NB4 (cell line): ENCODE measurements around the gene TMEM130.

Source experiments
- DNase-seq: peaks from one replicate; pipeline ENCODE4 v3.0.0; 2010; ENCODE audit warnings: low read depth
- H3K4me3 ChIP-seq: one replicate; pipeline ENCODE4 v1.5.1; 2011; ENCODE audit warnings: mild to moderate bottlenecking, low read depth, low read length, moderate library complexity
- CTCF ChIP-seq: IDR thresholded peaks from one replicate; pipeline ENCODE4 v1.5.1; 2012; ENCODE audit warnings: low read depth, low read length
- MAX ChIP-seq: IDR thresholded peaks from 2 replicates; pipeline ENCODE4 v1.6.1; 2011; ENCODE audit warnings: low read depth, low read length
- MYC ChIP-seq: IDR thresholded peaks from 2 replicates; pipeline ENCODE4 v1.6.1; 2011; ENCODE audit warnings: low read depth, low read length
- POLR2A ChIP-seq: IDR thresholded peaks from 2 replicates; pipeline ENCODE4 v1.6.1; 2011; ENCODE audit warnings: mild to moderate bottlenecking; ENCODE audit not compliant: insufficient read length; ENCODE audit errors: extremely low read depth

The TMEM130 gene

GRCh38 chr7:98797150-98797549 lies 72.7 kb downstream of the TMEM130 start:
- no peak for TF ChIP-seq MYC
- no peak for TF ChIP-seq CTCF
- TF ChIP-seq POLR2A: no peak
- TF ChIP-seq MAX: no peak
- no peak overlapping the region for H3K4me3 ChIP-seq
- DNase-seq: no peak
